Measurements from ENCODE around the gene TMEM106C.

Gene TMEM106C

DNA sequence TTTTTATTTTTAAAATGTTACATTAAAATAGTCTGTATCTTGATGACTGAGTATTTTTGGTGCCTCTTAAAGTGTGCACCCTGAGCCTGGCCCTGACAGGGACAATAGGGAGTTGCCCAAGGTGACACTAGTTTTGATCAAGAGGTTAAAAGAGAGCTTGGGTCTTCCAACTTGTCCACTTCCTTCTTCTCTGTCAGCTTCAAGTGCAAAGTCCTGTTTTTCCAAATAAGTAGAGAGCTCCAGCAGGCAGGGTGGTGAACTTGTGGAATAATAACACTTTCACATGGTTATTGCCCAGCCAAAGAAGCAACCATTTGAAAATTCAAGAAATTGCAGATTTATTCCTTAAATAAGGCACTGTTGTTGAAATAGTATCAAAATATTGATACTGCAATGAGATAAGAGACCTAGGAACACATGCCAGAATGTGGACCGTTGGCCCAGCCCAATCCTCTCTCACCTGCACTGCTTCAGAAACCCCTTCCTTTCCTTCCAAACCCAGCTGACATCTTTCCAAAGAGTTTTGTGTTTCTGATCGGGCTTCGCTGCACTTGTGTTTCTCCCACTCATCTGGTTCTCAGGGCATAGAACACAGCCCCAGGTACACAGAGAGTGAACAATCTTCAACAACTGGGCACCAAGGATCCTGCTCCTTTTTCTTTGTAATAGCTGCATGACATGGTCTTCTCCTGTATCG, 54.7 kb downstream of the TMEM106C start:
- DNase-seq: no peak
